GM21576 (cell line): ENCODE data around the gene FBLIM1.
A peak's percentile ranks its signal among the peaks of the same experiment; 100 is the strongest.
"Not testable (repeated sequence)": the region's sequence is repeated elsewhere in the genome, so short reads cannot be mapped to it uniquely, and the experiment has no call there.

ENCODE experiments used
- ATAC-seq: cut with Tn5 transposase; IDR thresholded peaks from one replicate; pipeline ENCODE4 v1.9.1; 2021; ENCODE audit warnings: mild to moderate bottlenecking, moderate library complexity; ENCODE audit not compliant: unreplicated experiment

FBLIM1 gene

DNA sequence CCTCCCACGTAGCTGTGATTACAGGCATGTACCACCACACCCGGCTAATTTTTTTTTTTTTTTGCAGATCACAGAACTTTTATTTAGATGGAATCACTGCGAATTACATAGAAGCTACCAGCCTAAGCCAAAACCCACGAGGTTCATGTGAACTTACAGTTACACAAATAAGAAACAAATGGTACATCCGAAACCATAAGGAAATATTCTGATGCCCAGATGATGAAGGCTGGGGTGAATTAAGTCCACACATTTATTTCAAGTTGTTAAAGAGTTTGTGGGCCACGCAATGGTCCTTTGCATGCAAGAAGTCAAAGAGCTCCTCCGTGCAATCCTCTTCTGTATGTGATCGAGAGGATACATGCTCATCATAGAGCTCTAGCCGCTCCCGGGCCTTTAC lies 48.5 kb downstream of the FBLIM1 start:
- ATAC-seq = no peak

DNA sequence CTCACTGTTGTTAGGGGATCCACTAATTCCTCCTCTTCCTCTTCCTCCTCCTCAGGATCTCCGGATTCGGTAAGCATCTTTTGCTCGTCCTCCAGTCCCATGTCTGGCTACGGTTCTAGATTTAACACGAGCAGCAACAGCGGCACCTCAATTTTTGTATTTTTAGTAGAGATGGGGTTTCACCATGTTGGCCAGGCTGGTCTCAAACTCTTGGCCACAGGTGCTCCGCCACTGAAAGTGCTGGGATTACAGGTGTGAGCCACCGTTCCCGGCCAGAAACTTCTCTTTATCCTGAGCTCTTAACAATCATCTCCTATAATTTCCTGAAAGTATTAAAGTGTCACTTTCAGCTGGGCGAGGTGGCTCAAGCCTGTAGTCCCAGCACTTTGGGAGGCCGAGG lies 49.0 kb downstream of the FBLIM1 start, which contains the start of gene UQCRHL:
UQCRHL (minus strand) TSS at position 101 of the 400 bp plus-strand sequence; CDS start at position 101, 0 bp downstream.
- ATAC-seq = not testable (repeated sequence)

DNA sequence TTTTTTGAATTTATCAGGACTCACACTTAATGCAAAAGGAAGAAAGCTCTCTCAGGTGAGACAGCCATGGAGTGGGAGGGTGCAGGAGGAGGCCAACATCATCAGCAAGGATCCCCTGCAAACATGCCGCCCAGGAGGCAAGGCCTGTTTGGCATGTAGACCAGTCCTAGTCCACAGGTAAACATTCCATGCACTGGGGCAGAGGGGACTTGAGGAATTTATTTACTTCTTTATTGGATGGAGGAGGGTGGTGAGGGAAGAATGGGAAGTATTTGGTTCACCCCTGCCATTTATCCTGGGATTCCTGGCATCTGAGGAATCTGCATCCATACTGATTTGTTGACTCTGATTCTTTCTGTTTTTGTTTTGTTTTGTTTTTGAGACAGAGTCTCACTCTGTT lies 50.4 kb downstream of the FBLIM1 start:
- ATAC-seq = no peak

DNA sequence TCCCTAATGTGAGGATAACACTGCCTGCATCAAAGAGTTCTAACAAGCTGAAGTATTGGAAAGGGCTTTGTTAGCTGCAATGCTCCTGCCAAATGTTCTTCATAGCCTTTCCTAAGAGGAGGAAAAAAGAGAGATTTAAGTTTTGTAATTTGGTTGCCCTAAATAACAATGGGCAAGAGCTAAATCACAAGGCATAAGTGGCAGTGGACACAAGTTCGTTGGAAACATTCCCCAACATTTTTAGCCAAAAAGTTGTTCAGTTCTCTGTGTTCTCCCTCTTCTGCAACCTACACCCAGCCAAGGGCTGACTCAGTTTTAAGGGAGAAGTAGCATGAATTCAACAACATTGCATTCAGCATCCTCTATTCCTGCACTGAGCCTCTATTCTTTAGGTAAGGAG lies 51.5 kb downstream of the FBLIM1 start:
- ATAC-seq = no peak

DNA sequence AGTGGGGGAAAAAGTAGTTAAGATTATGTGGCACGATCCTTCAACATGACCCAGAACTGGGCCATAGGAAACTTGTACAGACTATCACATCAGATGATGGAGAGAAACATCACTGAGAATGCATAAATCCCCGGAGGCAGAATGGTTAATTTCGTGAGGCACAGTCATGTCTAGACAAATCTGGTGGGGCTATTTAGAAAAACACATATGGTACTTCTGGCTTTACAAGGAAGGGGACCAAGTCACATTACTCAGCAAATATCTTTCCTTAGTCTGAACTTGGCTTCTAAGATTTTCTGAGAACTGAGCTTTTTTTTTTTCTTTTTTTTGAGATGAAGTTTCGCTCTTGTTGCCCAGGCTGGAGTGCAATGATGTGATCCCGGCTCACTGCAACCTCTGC lies 58.1 kb downstream of the FBLIM1 start:
- ATAC-seq = no peak

DNA sequence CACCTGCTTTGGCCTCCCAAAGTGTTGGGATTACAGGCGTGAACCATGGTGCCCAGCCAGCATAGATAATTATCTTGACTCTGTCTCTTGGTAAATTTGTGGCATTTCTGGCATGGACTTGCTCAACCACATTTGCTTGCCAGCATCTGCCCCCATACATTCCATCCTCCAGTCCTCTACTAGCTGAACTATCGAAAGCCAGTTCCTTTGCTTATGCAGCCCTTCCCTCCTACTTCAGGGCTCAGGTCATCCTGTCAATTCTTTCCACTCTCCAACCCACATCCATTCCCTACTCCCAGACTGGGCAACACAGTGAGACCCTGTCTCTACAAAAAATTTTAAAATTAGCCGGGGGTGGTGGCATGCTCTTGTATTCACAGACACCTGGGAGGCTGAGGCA lies 61.9 kb downstream of the FBLIM1 start:
- no peak for ATAC-seq

DNA sequence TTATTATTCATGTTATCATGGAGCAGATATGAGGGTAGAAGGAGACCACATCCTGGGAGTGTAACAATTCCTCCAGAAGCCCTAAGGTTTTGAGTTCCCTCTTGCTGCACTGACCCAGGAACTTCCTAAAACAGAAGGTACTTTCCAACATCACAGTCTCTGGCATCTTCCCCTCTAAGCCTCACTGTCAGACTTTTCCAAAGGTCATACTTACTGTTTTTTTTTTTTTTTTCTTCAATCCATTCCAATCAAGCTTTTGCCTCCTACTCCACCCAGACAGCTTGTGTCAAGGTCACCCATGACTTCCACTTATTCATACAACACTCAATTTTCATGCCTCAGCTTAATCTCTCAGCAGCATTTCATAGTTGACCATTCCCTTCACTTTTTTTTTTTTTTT lies 67.2 kb downstream of the FBLIM1 start:
- no peak for ATAC-seq

DNA sequence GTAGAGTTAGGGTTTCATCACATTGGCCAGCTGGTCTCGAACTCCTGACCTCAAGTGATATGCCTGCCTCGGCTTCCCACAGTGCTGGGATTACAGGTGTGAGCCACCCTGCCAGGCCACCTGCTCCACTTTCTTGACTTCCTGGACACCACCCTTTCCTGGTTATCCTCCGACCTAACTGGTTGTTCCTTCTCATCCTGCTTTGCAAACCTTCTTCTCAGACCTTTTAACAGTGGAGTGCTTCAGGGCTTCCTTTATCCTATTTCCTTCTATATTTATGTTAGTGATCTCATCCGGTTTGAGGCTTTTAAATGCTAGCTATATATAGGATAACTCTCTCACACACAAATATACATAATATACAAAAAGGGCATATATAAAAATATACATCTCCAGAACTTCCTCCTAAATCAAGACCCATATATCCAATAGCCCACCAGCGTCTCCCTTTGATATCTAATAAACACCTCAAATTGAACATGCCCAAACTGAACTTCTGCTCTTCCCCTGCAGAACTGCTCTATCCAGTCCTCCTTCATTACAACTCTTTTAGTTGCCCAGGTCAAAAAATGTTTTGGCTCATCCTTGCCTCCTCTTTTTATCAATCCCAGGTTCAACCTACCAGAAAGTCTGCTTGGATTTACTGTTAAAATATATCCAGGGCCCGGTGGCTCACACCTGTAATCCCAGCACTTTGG lies 68.4 kb downstream of the FBLIM1 start:
- ATAC-seq = no peak

DNA sequence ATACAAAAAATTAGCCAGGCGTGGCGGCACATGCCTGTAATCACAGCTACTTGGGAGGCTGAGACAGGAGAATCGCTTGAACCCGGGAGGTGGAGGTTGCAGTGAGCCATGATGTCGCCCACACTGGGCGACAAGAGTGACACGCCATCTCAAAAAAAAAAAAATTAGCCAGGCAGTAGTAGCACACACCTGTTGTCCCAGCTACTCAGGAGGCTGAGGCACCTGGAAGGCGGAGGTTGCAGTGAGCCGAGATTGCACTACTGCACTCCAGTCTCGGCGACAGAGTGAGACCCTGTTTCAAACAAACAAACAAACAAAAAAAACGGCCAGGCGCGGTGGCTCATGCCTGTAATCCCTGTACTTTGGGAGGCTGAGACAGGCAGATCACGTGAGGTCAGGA lies 69.0 kb downstream of the FBLIM1 start:
- not testable (repeated sequence) for ATAC-seq

DNA sequence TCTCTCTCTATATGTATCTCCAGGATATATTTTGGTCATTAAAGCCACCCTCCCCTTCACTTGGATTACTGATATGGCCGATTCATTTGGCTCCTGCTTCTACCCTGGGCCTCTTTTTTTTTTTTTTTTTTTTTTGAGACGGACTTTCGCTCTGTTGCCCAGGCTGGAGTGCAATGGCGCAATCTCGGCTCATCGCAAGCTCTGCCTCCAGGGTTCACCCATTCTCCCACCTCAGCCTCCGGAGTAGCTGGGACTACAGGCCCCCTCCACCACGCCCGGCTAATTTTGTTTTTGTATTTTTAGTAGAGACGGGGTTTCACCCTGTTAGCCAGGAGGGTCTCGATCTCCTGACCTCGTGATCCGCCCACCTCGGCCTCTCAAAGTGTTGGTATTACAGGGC lies 70.3 kb downstream of the FBLIM1 start:
- not testable (repeated sequence) for ATAC-seq

DNA sequence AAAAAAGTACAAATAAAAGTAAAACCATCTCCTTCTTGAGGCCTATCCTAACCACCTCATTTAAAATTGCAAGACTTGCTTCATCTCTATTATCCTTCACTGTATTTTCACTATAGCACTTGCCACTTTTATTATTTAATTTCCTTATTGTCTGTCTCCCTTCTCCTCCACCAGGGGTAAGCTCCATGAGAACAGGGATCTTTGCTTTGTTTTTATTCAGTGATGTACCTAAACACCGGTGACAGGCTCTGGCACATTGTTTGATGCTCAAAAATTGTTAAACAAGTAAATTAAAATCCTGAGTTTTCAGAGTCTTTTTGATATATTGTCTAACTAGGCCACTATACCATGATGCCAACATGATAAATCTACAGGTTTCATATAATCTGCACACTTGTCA lies 71.7 kb downstream of the FBLIM1 start:
- ATAC-seq = no peak

DNA sequence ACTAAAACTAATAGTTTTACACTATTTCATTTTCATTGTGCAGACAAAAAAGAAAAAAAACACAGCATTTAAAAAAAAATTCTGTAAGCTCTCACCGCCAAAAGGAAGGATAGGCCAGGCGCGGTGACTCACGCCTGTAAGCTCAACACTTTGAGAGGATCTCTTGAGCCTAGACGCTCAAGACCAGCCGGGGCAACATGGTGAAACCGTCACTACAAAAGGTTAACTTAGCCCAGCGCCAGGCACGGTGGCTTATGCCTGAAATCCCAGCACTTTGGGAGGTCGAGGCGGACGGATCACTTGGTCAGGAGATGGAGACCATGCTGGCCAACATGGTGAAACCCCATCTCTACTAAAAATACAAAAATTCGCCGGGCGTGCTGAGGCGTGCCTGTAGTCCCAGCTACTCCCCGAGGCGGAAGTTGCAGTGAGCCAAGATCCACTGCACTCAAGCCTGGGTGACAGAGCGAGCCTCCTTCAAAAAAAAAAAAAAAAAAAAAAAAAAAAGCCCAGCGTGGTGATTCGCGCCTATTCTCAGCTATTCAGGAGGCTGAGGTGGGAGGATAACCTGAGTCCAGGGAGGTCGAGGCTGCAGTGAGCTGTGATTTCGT lies 74.6 kb downstream of the FBLIM1 start:
- ATAC-seq = no peak

DNA sequence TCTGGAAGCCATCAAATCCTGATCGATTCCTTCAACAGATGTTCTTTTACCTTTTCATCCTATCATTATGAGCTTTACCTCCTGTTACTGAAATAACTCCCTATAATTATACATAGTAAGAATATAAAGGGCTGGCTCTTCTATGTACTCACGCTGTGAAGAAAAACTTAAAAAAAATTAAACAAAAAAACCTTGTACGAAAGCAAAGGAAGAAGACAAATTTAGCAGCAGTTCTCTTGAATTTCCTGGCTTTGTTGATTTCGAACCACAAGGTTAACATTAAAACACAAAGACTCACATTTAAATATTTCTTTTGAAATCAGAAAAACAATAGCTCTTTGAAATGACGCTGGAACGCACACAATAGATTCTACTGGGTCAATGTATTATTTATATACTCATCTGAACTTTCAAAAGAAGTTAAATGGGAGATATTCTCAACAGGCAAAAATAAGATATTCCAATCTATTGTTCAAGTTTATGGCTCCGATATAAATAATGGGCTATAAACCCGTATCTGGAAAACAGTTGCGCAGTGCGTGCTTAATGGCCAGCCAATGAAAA lies 75.3 kb downstream of the FBLIM1 start:
- no peak for ATAC-seq

DNA sequence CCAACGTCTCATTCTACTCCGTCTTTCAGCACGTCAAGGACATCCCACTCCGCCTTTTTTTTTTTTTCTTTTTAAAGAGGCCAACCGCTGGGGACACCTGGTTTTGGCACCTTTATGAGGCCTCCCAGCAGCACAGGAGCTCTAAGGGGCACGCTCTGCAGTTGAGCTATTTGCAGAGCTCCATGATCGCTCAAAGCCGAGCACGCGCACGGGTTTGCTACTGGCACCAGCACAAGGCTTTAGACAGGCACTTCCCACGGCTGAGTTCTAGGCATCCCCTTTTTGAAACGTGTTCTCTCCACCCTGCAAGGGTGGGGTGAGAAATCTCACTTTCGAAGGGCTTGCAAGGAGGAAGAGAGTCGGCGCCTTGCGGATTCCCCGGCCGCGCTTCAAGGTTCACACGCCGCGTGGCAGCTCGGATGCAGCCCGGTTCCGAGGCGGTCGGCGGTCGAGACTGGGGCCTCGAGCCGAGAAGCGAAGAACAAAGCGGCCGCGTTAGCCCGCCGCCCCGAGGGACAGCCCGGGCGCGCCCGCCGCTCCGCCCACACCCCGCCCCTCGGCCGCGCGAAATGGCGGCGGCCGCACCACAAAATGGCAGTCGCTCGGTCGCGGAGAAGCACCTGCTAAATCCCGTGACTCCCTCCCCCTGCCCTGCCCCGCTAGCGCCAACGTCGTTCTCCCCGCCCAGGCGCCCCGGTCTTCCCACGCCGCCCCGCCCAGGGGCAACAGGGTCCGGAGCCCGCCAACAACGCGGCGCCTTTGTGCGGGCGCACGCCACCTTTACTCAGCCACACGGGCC lies 76.0 kb downstream of the FBLIM1 start:
- ATAC-seq = peak; percentile 32

DNA sequence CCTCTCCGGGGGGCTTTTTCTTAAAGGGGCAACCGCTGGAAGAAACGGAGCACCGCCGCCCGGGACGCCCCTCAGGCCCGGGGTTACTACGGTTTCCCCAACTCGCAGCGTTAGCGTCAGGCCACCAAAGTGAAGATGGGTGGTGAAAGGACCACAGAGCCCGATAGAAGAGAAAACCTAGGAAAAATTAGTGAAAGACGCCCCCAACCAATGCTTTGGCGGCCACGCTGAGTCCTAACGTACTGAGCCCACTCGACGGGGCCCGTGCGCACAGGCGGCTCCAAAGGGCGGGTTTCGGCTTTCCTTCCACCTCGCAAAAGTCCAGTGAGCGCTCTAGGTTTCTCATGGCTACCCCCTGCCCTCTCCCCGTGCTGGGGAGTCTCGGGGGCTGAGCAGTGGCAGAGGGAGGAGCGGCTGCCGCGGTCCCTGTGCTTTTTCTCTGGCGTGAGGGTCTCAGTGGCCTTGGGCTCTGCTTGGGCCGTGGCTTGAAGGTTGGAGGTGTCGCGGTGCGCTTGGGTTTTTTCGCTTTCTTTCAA lies 76.7 kb downstream of the FBLIM1 start:
- ATAC-seq = peak; percentile 8

DNA sequence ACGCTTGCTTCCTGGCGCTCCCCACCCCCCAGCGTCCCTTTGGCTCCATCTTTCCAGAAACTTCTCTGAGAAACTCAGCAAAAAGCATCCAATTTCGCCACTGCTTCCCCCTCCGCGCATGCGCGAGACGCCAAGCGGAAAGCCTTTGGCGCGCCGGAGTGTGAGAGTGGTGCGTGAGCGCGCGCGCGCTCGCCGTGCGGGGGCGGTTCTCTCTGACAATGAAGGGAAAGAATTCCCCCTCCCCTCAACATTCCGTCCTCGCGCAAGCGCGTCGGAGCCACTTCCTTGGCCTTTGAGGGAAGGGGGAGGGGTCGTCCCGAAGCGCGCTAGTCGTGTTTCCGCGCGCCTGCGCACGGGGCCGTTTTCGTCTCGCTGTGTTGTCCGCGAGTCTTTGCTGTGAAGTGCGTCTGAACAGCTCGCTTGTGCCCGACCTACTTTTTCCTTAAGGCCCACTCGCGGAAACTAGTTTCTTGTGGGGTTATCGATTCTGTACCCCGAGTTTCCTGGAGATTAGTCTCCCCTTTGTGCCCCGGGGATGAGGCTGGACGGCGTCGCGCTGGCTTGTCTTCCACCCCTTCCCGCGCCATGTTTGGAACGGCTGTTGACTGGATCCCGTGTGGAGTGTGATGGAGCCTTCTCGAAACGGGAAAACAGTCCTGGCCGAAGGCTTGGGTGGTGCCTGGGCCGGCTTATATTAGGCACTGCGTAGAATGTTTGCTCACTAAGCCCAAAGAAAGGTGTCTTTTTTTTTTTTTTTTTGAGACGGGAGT lies 77.3 kb downstream of the FBLIM1 start:
- ATAC-seq = peak; percentile 29
